Right lobe of liver (tissue), 4 donors: ENCODE measurements around the gene HDAC4.

Source experiments
- CTCF ChIP-seq, 4 donors: fragments of 200-600 bp in 3 of 4; fragments of 450-650 bp in 1 of 4; IDR thresholded peaks; one replicate each; pipeline versions ENCODE4 v1.5.1 to v1.8.0; 2016 to 2022; ENCODE audit warnings: antibody characterized with exemption in 4 of 4, mild to moderate bottlenecking in 2 of 4
- POLR2A ChIP-seq: fragments of 450-650 bp; IDR thresholded peaks from one replicate; pipeline ENCODE4 v1.6.1; 2017; ENCODE audit warnings: antibody characterized with exemption, mild to moderate bottlenecking
- donor health status: DM: no; HTN: no; CAD: no.
- donor health status: DM: no; HTN: no; CAD: no.
- donor health status: DM: no; HTN: yes; CAD: no.

DNA sequence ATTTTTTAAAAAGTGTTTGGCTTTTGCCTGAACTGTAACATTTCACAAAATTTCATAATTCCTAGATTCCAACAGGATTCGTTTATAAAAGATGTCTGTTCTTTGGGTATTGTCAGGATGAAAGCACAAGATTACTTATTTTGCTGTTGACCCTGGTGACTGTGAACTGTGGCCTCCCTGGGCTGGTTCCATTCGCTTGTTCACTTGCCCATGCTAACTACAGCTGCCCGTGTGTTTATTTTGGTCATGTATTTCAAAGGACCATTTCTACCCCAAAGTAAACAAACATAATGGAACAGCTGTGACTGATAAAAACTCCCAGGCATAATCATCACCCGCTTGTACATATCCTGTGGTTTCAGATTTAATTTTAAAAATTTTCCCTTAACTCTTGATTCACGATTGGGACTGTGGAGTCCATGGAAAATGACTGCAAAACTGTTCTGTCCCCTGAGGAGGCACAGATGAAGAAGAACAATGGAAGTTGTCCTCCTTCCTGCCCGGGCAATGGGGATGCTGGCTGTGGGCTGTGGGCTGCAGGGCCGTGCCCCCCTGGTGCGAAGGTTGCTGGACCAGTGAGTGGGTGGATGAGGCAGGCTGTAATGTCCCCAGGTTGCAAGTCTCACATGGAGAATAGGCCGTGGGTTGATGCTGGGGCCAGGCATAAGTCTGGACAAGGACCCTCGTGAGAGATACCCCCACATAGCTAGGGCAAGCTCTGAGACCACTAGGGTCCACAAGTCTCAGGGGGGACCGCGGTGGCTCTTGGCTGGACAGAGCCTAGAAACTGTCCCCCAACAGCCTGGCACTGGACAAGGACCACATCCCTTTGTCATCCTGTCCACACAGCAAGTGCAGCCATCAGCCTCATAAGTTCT is 28.9 kb upstream of the HDAC4 start:
- TF ChIP-seq CTCF (IDR thresholded peaks at IDR 0.05) (no peak), POLR2A (no peak)
